Tibial nerve (tissue), 4 donors: ENCODE measurements around the gene CORIN. TPM values are rescaled to one million over a fixed set of nuclear protein-coding genes. Genes with fewer than 3 reads are reported as not detected.
"Not testable (repeated sequence)": the region's sequence is repeated elsewhere in the genome, so short reads cannot be mapped to it uniquely, and the experiment has no call there.

ENCODE experiments used
- DNase-seq, 2 donors: peaks; one replicate each; pipeline ENCODE4 v3.0.0-alpha.2; 2019; ENCODE audit warnings: low spot score in 2 of 2
- H3K27ac ChIP-seq, 4 donors: fragments of 200-600 bp; sonication (generic) in 3 of 4; one replicate each; pipeline ENCODE4 v1.5.1; 2017 to 2019; ENCODE audit warnings: mild to moderate bottlenecking in 1 of 4
- H3K27me3 ChIP-seq, 2 donors: fragments of 200-600 bp; sonication (generic) in 1 of 2; one replicate each; pipeline versions ENCODE4 v1.5.1 to v1.6.0; 2017 to 2019
- H3K36me3 ChIP-seq, 3 donors: fragments of 200-600 bp; sonication (generic); one replicate each; pipeline ENCODE4 v1.5.1; 2018 to 2019
- H3K4me1 ChIP-seq, 4 donors: fragments of 200-600 bp; sonication (generic) in 3 of 4; one replicate each; pipeline ENCODE4 v1.5.1; 2017 to 2019
- H3K4me3 ChIP-seq, 4 donors: fragments of 200-600 bp; sonication (generic) in 3 of 4; one replicate each; pipeline ENCODE4 v1.5.1; 2017 to 2019; ENCODE audit warnings: mild to moderate bottlenecking in 1 of 4, moderate library complexity in 1 of 4
- H3K9me3 ChIP-seq, 4 donors: fragments of 200-600 bp; sonication (generic) in 3 of 4; one replicate each; pipeline ENCODE4 v1.5.1; 2017 to 2019
- EP300 ChIP-seq, 2 donors: sonication (generic); formaldehyde crosslinking; IDR thresholded peaks; one replicate each; pipeline ENCODE4 v1.6.1; 2017; ENCODE audit warnings: antibody characterized with exemption in 2 of 2, mild to moderate bottlenecking in 1 of 2
- POLR2A ChIP-seq, 2 donors: fragments of 450-650 bp; IDR thresholded peaks; one replicate each; pipeline ENCODE4 v1.6.1; 2017; ENCODE audit warnings: antibody characterized with exemption in 2 of 2, mild to moderate bottlenecking in 2 of 2, moderate library complexity in 2 of 2
- WGBS, 2 donors: methylation state at CpG; one replicate each; pipeline ENCODE4 v1.1.5; 2018; 5-methylcytosine and 5-hydroxymethylcytosine counted together
- total RNA-seq, 4 donors: library from RNA; depleted of rRNA; stranded (reverse); fragments of >200 nt; gene quantifications; one replicate each; pipeline ENCODE4 v1.1.0, GENCODE V29; 2016
- TF ChIP-seq, protein P1 (sequence below), 5 experiments: fragments of 200-600 bp in 3 of 5; fragments of 450-650 bp in 2 of 5; sonication (generic) in 3 of 5; IDR thresholded peaks; one replicate each; pipeline ENCODE4 v1.5.1; 2016 to 2019; ENCODE audit warnings: antibody characterized with exemption in 5 of 5, mild to moderate bottlenecking in 3 of 5, moderate library complexity in 2 of 5

Gene CORIN
- total RNA-seq, 4 donors from 2014 or later = 0.22 to 0.42 TPM; not detected in 2

DNA sequence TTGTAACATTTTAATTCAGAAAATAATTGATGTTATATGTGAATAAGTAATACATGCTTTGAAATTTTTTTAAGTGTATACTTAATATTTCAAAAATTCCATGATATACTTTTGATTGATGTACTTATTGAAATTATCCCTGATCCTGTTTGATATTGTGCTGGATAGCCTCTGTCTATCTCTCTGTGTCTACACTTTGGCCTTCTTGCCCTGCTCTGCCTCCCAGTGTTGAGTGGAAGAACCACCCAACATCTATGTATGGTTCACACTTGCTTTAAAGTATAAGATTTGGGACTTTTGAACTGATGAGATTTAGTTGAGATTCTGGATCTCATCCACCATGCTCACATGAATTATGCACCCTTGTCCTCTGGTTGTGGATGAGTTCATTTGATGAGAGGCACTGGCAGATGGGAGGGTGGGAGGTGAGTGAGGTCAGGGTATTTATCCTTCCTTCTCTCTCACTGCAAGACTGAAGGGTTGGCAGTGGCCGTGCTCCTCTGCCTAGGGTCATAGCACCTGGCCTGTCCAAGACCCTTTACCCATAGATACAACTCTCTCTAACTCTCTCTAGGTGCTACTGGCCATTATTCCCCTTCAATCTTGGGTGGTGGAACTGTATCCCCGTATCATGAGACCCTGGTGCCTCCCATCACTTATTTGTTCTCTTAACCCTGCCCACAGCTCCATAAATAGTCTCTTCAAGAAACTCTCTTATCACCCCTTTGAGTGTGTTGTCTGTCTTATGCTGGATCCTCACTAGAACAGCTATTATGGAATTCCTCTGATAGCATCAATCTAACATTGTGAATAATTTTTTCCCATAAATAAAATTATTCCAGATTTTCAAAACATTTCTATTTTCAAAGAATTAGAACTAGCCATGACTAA, 75.2 kb downstream of the CORIN start:
- WGBS, 2 donors = 75 to 77% methylated on average over 2 of the region's 2 CpGs
- H3K4me1 ChIP-seq = no peaks in the 10 kb centered on the region
- TF ChIP-seq EP300 (IDR thresholded peaks at IDR 0.05) (no peak), POLR2A (IDR thresholded peaks at IDR 0.05) (no peak)
- TF ChIP-seq, protein P1, sequence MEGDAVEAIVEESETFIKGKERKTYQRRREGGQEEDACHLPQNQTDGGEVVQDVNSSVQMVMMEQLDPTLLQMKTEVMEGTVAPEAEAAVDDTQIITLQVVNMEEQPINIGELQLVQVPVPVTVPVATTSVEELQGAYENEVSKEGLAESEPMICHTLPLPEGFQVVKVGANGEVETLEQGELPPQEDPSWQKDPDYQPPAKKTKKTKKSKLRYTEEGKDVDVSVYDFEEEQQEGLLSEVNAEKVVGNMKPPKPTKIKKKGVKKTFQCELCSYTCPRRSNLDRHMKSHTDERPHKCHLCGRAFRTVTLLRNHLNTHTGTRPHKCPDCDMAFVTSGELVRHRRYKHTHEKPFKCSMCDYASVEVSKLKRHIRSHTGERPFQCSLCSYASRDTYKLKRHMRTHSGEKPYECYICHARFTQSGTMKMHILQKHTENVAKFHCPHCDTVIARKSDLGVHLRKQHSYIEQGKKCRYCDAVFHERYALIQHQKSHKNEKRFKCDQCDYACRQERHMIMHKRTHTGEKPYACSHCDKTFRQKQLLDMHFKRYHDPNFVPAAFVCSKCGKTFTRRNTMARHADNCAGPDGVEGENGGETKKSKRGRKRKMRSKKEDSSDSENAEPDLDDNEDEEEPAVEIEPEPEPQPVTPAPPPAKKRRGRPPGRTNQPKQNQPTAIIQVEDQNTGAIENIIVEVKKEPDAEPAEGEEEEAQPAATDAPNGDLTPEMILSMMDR (IDR thresholded peaks at IDR 0.05) = no peak
- H3K9me3 ChIP-seq = no peaks in the 10 kb centered on the region
- no peaks in the 10 kb centered on the region for H3K36me3 ChIP-seq
- H3K4me3 ChIP-seq = no peak overlapping the region
- no peaks in the 10 kb centered on the region for H3K27me3 ChIP-seq
- no peak overlapping the region for H3K27ac ChIP-seq
- DNase-seq = no peak

DNA sequence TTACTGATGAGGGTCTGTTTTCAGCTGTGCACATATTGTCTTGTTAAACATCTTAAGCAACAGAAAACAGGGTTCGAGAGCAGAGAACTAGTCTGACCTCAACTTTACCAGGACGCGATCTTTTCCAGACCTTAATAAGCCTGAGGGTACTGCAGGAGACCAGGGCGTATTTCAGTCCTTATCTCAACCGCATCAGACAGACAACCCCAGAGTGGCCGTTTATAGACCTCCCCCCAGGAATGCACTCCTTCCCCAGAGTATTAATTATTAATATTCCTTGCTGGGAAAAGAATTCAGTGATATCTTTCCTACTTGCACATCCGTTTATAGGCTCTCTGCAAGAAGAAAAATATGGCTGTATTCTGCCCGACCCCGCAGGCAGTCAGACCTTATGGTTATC, 84.6 kb downstream of the CORIN start:
- H3K9me3 ChIP-seq, H3K27me3 ChIP-seq, H3K27ac ChIP-seq, H3K4me1 ChIP-seq, H3K36me3 ChIP-seq, H3K4me3 ChIP-seq, DNase-seq: not testable (repeated sequence)
- 83 to 90% methylated on average over 9 of the region's 9 CpGs for WGBS, 2 donors

DNA sequence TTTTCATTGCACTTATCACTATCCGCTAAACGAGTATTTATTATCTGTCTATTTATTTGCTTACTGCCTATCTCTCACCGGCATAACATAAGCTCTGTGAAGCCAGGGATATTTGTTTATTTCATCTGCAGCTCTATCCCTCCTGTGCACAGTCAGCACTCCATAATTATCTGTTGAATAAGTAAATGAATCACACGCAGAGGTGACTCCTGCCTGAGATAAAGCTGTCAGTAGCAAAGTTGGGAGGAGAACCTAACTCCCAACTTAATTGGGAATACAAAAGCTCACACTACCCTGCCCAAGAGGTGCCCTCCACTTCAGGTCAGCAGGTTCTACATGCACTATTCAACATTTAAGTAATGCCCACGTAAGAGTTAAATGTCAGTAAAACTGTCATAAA, 85.7 kb downstream of the CORIN start:
- no peak for DNase-seq
- peaks cover 0 to 8% (median 0%) of the 10 kb centered on the region in 4 donors for H3K9me3 ChIP-seq
- no peaks in the 10 kb centered on the region for H3K36me3 ChIP-seq

DNA sequence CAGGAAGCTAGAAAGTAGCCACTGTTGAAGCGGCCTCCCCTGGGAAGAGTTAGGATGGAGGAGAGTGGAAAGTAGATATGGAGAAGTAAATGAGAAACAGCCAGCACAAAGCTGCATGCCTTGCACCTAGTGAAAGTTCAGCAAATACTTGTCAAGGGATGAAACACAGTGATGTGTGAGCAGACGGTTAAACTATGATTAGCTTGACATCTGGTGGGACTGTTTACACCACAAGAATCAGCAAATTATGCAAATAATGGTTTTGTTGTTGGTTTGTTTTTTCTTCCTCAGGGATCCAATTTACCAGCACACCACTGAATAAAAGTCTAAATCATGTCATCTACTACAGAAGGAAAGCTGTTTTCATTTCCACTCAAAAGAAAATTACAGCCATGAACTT, 87.1 kb downstream of the CORIN start:
- 66 to 71% methylated on average over 2 of the region's 2 CpGs for WGBS, 2 donors

More for the DNA sequence above, 85.7 kb downstream of the CORIN start:
- Histone ChIP-seq H3K27ac (no peak overlapping the region), H3K4me3 (no peak overlapping the region), H3K4me1 (no peaks in the 10 kb centered on the region), H3K27me3 (no peaks in the 10 kb centered on the region)
- TF ChIP-seq POLR2A (IDR thresholded peaks at IDR 0.05) = no peak
- TF ChIP-seq EP300 (IDR thresholded peaks at IDR 0.05) = no peak
- TF ChIP-seq, protein P1 (IDR thresholded peaks at IDR 0.05) = no peak
- 72 to 77% methylated on average over 5 of the region's 5 CpGs for WGBS, 2 donors

GRCh38 chr4:47749858-47750257, 88.0 kb downstream of the CORIN start:
- WGBS, 2 donors = 50 to 61% methylated on average over 4 of the region's 4 CpGs
- TF ChIP-seq, protein P1 (IDR thresholded peaks at IDR 0.05) = no peak
- TF ChIP-seq POLR2A (IDR thresholded peaks at IDR 0.05) = no peak
- TF ChIP-seq EP300 (IDR thresholded peaks at IDR 0.05) = no peak
- no peaks in the 10 kb centered on the region for H3K36me3 ChIP-seq
- peaks cover 0 to 8% (median 0%) of the 10 kb centered on the region in 4 donors for H3K9me3 ChIP-seq
- no peak for DNase-seq
- H3K27me3 ChIP-seq = no peaks in the 10 kb centered on the region
- no peak overlapping the region for H3K4me3 ChIP-seq
- no peak overlapping the region for H3K27ac ChIP-seq
- H3K4me1 ChIP-seq = no peaks in the 10 kb centered on the region

More for the DNA sequence above, 87.1 kb downstream of the CORIN start:
- no peak overlapping the region for H3K27ac ChIP-seq
- peaks cover 0 to 8% (median 0%) of the 10 kb centered on the region in 4 donors for H3K9me3 ChIP-seq
- no peaks in the 10 kb centered on the region for H3K36me3 ChIP-seq
- H3K27me3 ChIP-seq = no peaks in the 10 kb centered on the region
- H3K4me3 ChIP-seq = no peak overlapping the region
- DNase-seq = no peak
- no peaks in the 10 kb centered on the region for H3K4me1 ChIP-seq
- no peak for TF ChIP-seq POLR2A (IDR thresholded peaks at IDR 0.05)
- no peak for TF ChIP-seq EP300 (IDR thresholded peaks at IDR 0.05)

GRCh38 chr4:47749060-47749459, 88.8 kb downstream of the CORIN start:
- Histone ChIP-seq H3K9me3 (peaks cover 0 to 8% (median 0%) of the 10 kb centered on the region in 4 donors), H3K36me3 (no peaks in the 10 kb centered on the region), H3K4me1 (no peaks in the 10 kb centered on the region), H3K27me3 (no peaks in the 10 kb centered on the region), H3K4me3 (no peak overlapping the region), H3K27ac (no peak overlapping the region)
- WGBS, 2 donors = 91 to 94% methylated on average over 1 of the region's 1 CpG
- DNase-seq = no peak
- TF ChIP-seq, protein P1 (IDR thresholded peaks at IDR 0.05) = no peak
- no peak for TF ChIP-seq EP300 (IDR thresholded peaks at IDR 0.05)
- TF ChIP-seq POLR2A (IDR thresholded peaks at IDR 0.05) = no peak
